GM21717 (cell line): ENCODE data around the gene B3GALT6.
"Not testable (repeated sequence)": the region's sequence is repeated elsewhere in the genome, so short reads cannot be mapped to it uniquely, and the experiment has no call there.

ENCODE experiments used
- ATAC-seq: cut with Tn5 transposase; IDR thresholded peaks from one replicate; pipeline ENCODE4 v1.9.1; 2021; ENCODE audit warnings: mild to moderate bottlenecking, moderate library complexity; ENCODE audit not compliant: unreplicated experiment

The B3GALT6 gene

GRCh38 chr1:1242461-1243265, 10.6 kb downstream of the B3GALT6 start:
- ATAC-seq: no peak

- no peak for ATAC-seq
Measured at GRCh38 chr1:1243266-1243660, 11.2 kb downstream of the B3GALT6 start.

DNA sequence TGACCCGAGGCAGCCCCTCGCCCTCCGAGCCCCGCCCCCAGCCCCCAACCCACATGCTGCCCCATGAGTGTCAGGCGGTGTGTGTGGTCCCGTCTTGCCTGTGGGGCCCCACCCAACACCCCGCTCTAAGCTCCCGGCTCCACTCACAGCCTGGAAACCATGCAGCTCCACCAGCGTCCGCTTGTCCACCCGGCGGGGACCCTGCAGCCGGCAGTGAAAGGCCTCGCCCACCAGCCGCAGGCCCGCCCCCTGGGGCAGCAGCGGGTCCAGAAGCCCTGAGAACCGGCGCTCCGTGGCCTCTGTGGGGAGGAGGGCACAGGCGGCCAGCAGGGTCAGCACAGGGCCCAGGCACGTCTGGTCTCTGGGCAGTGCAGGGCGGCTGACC, 11.8 kb downstream of the B3GALT6 start:
- ATAC-seq: no peak

GRCh38 chr1:1244192-1244811, 12.3 kb downstream of the B3GALT6 start:
- ATAC-seq: no peak

DNA sequence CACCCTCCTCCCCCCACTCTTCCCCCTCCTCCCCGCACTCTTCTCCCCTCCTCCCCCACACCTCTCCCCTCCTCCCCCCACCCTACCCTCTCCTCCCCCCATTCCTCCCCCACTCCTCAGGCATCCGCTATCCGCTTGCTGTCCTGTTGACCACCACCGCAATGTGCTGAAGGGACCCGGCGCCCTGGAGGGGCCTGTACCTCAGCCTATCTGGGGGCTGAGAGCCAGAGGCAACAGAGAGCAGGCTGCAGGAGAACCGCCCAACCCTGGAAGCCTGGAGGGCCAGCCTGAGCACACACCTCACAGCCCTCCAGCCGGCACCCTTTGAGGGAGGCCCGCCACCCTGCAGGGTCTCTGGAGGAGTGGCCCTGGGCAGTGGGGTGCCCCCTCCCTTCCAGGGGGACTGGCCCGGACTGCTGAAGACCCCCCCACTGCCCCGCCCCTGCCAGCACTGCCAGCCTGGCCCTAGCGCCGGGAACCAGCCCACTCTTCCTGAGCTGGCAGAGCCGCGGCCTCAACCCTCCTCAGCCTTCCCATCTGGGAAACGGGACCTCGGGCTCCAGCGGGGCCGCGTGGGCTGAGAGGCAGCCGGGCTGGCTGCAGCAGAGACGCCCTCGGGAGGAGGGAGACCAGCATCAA, 13.3 kb downstream of the B3GALT6 start:
- ATAC-seq: no peak

DNA sequence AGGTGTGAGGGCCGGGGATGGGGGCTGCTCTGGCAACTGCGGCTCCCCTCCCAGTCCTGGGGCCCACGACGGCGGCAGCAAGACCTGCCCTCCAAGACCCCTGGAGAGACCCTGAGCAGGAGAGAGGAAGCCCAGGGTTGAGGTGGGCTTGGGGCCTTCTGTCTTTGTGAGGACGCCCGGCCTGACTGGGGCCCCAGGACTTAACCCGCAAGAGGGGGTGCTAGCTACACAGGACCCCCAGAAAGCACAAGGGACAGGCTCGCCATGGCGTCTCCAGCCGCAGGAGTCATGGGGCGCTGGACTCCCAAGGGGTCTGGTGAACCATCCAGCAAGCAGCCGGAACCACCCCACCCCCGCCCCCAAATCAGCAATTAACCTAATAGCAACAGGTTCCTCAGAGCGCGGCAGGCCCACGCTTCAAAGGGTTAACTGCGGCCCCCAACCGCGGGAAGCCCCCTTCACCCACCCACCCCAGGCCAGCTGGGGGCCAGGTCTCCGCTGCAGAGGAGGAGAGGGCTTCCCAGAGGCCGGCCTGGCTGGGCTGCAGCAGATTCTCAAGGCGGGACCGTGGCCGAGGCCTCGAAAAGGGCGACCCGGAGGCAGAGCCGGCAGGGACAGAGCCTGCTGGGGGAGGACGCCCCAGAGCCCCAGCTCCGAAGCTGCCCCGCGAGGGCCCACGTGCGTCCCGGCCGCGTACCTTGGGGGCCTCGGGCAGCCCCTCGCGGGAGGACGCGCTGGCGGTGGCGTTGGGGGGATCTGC, 14.0 kb downstream of the B3GALT6 start:
- no peak for ATAC-seq

DNA sequence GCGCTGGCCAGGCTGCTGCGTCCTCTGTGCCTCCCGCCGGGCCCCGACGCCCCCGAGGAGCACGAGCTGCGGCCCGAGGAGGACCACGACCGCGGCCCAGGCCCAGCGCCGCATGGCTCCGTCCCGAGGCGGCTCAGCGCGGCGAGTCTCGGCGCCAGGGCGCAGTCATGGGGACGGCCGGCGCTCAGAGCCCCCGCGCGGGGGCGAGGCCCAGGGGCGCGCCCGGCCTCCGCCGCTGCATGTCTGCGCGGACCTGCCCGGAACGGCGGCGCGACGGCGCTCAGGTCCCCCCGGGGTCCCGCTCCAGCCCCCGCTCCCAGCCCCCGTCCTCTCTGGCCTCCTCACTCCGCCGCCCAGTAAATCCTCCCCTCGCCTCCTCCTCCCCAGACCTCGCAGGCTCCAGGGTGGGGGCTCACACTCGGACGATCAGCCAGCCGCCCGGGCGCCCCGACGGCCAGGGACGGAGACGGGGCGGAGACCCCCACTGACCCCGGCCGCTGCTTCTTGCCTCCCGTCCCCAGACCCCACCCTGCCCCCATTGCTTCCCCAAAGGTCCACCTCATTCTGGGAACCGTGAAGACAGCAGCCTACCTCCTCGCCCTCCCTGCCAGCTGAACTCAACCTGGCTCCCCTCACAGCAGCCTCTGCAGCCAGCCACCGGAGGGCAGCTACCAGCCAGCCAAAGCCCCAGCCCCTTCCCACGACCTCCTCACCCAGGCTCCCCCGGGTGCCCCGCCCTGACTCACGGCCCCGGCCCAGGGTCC, 14.7 kb downstream of the B3GALT6 start, which contains the start of gene C1QTNF12:
C1QTNF12 (minus strand) TSS at position 146 of the 764 bp plus-strand sequence; CDS start at position 114, 32 bp downstream.
- no peak for ATAC-seq

DNA sequence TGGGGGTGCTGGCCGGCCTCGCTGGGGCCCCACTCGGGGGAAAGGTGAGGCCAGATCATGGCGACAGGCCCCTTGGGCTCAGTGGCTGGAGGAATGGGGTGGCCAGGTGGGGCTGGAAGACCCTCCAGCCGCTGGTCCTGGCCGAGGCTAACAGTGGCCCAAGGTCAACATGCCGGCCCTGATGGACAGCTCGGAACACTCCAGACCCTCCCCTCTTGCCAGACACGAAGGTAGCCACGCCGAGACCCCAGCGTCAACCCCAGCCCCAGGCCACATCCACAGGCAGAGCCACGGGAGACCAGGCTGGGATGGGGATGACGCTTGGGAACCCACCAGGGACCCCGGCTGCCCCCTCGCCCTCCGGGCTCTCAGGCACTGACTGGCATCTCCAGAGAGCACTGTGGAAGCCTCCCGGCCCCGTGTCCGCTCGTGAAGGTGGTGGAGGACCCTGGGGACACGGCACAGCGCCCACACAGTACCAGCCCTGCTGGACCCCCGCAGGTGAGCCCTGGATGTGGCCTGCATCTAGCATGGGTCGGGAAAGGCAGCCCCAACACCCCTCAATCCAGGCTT, 15.4 kb downstream of the B3GALT6 start:
- no peak for ATAC-seq

DNA sequence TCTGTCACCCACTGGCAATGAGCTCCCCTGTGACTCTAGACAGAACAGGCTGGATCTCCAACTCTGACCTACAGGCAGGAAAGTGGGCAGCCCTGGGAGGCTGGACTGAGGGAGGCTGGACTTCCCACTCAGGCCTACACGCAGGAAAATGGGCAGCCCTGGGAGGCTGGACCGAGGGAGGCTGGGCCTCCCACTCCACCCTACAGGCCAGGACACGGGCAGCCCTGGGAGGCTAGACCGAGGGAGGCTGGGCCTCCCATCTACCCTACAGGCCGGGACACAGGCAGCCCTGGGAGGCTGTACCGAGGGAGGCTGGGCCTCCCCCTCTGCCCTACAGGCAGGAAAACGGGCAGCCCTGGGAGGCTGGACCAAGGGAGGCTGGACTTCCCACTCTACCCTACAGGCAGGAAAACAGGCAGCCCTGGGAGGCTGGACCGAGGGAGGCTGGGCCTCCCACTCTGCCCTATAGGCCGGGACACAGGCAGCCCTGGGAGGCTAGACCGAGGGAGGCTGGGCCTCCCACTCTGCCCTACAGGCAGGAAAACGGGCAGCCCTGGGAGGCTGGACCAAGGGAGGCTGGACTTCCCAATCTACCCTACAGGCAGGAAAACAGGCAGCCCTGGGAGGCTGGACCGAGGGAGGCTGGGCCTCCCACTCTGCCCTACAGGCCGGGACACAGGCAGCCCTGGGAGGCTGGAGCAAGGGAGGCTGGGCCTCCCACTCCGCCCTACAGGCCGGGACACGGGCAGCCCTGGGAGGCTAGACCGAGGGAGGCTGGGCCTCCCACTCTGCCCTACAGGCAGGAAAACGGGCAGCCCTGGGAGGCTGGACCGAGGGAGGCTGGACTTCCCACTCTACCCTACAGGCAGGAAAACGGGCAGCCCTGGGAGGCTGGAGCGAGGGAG, 16.2 kb downstream of the B3GALT6 start:
- ATAC-seq: not testable (repeated sequence)

DNA sequence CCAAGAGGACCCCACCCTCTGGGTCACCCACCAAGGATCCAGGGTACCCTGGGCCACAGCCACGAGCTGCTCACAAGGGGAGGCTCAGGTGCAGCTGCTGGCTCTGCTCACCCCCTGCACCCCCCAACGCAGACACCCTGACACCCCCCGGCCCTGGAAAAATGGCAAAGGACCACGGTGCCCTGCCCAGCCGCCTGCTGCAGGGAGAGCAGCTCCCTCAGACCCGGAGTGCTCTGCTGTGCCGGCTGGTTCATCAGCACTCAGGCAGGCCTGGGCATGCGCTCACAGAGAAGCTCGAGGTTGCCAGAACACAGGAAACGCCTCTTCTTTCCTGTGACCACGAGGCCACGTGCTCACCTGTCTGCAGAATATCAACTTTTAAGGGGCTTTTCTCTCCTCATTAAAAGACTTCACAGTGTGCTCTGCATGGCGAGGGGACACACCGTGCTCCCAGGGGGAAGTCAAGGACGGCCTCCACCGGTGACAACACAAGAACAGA, 18.8 kb downstream of the B3GALT6 start:
- ATAC-seq: no peak

DNA sequence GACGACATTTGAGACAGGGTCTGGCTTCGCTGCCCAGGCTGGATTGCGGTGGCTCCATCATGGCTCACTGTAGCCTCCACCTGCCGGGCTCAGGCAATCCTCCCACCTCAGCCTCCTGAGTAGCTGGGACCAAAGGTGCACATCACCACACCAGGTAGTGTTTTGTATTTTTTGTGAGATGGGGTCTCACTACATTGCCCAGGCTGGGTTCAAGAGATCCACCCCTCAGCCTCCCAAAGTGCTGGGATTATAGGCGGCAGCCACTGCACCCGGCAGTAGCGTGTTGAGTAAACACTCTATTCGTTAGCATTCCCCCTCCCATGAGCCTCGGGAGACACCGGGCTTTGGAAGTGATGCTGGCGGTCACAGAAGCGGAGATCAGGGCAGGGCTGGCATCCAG, 21.3 kb downstream of the B3GALT6 start:
- no peak for ATAC-seq

DNA sequence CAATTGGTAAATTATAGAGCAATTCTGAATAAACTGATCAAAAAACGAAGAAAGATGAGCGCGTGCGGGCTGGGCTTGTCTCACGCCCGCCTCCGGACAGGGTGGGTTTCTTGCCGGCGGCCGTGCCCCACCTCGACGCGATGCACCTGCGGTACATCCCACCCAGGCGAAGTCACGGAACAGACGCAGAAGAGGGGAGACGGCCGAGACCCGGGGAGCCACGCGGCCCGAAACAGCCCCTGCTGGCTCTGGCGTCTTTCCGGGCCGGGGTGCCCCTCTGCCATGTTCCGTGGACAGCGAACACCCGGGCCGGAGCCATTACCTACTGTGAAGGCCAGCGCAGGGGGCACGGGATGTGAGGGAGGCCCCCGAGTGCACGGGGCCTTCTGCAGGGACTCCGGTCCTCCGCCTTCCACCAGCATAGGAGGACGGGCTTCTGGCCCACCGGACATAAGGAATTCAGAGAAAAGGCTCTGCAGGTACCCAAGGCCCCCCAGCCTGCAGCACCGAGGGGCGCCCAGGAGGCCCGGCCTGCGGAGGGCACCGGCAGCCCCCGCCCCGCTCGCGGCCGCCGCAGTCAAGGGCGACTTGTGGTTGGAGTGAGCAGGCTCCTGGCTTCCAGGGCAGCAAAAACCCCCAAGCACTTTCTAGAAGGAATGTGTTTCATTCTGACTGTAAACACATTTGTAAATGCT, 22.1 kb downstream of the B3GALT6 start:
- no peak for ATAC-seq

DNA sequence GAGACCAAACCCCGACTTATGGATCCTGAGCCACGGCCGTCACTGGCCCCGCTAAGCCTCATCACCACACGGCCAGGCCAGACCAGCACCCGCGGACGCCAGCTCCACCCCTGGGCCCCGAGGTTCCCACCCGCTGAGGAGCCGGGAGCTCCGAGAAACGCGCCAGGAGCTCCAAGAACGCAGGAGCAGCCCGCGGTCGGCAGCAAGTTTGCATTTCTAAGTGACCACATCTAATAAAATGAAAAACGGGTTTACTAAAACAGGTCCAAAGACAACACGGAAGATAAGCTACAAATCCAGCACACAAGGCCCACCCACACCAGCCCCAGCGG, 22.6 kb downstream of the B3GALT6 start:
- ATAC-seq: no peak

- ATAC-seq: no peak
Measured at GRCh38 chr1:1255078-1255477, 23.0 kb downstream of the B3GALT6 start.

GRCh38 chr1:1255611-1256010, 23.6 kb downstream of the B3GALT6 start:
- no peak for ATAC-seq

DNA sequence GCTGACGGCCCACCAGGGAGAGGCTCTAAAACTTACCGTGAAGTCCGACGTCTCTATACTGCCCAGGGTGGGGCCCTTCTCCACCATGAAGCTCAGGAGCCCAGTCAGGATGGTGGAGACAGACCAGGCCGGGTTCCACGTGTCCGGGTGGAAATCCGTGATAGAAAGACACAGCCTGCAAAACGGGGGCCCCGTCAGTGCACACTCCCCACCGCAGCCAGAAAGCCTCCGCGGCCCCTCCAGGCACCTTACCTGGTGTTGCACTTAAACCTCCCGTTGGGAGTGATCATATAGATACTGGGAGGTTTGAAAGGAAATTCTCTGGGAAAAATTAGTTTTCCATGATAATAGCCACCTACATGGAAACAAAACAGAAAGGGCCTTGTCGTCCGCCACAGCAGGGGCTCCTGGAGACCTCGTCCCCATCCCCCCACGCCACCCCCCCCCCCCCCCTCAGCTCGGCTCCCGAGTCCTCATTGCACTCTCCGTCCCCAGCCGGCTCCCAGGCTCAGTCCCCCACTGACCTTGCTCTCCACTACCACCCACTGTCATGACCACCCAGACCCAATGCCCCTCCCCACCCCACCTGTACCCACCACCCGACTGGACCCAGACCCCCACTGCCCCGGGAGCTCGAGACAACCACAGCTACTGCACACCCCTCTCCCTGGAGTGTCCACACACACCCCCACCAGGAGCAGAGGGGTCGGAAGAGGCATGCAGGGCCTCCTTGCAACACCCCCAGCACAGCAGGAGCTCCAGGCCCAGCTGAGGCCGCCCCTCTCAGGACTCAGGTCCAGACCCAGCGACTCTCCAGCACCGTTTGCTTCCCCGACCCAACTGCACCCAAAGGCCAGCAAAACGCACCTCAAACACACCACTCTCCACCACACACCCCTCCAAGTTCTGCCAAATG, 25.2 kb downstream of the B3GALT6 start:
- ATAC-seq: no peak

GRCh38 chr1:1259119-1259488, 27.1 kb downstream of the B3GALT6 start:
- no peak for ATAC-seq

GRCh38 chr1:1259540-1259939, 27.5 kb downstream of the B3GALT6 start:
- no peak for ATAC-seq
